ENCODE measurements around the gene BTG3. TPM values are rescaled to one million over a fixed set of nuclear protein-coding genes. Genes with fewer than 3 reads are reported as not detected.

BTG3 gene
- 43.6 and 60.8 TPM in 2 replicates for total RNA-seq
- polyA plus RNA-seq = 43.7 and 54.7 TPM in 2 replicates

- DNase-seq (ENCODE audit: low read depth in 1 of 2, low spot score in 1 of 2) = peak; percentile 87 to 91
- Histone ChIP-seq H3K36me3 (no peaks in the 10 kb centered on the region), H3K4me3 (peak within 1 kb of the TSS; percentile 96), H3K9me3 (ENCODE audit: low read depth) (no peaks in the 10 kb centered on the region), H3K27me3 (no peaks in the 10 kb centered on the region), H3K4me1 (ENCODE audit: low read depth) (peaks cover 7% of the 10 kb centered on the region), H3K27ac (peak within 1 kb of the TSS; percentile 60)
- TF ChIP-seq CTCF (IDR thresholded peaks at IDR 0.05; ENCODE audit: low read depth, low read length) = no peak
Measured at GRCh38 chr21:17612565-17613241, at the start of gene BTG3. Gene BTG3 (minus strand): TSS chr21:17612901. CDS start chr21:17609144, 3,757 bp downstream.

- no peak for DNase-seq (ENCODE audit: low read depth in 1 of 2, low spot score in 1 of 2)
- no peak for TF ChIP-seq CTCF (IDR thresholded peaks at IDR 0.05; ENCODE audit: low read depth, low read length)
- no peaks in the 10 kb centered on the region for H3K27me3 ChIP-seq
- no peak overlapping the region for H3K27ac ChIP-seq
- no peak overlapping the region for H3K4me3 ChIP-seq
- no peaks in the 10 kb centered on the region for H3K9me3 ChIP-seq (ENCODE audit: low read depth)
- no peaks in the 10 kb centered on the region for H3K4me1 ChIP-seq (ENCODE audit: low read depth)
- no peaks in the 10 kb centered on the region for H3K36me3 ChIP-seq
Measured at GRCh38 chr21:17660862-17661261, 48.2 kb upstream of the BTG3 start.

- Histone ChIP-seq H3K9me3 (ENCODE audit: low read depth) (no peaks in the 10 kb centered on the region), H3K4me3 (no peak overlapping the region), H3K4me1 (ENCODE audit: low read depth) (no peaks in the 10 kb centered on the region), H3K36me3 (no peaks in the 10 kb centered on the region), H3K27me3 (no peaks in the 10 kb centered on the region), H3K27ac (no peak overlapping the region)
- TF ChIP-seq CTCF (IDR thresholded peaks at IDR 0.05; ENCODE audit: low read depth, low read length) = no peak
- DNase-seq (ENCODE audit: low read depth in 1 of 2, low spot score in 1 of 2) = no peak
Measured at GRCh38 chr21:17660452-17660851, 47.8 kb upstream of the BTG3 start.

GRCh38 chr21:17658931-17659330, 46.2 kb upstream of the BTG3 start:
- H3K27me3 ChIP-seq = no peaks in the 10 kb centered on the region
- H3K4me3 ChIP-seq = no peak overlapping the region
- DNase-seq (ENCODE audit: low read depth in 1 of 2, low spot score in 1 of 2) = no peak
- no peaks in the 10 kb centered on the region for H3K4me1 ChIP-seq (ENCODE audit: low read depth)
- no peak overlapping the region for H3K27ac ChIP-seq
- no peaks in the 10 kb centered on the region for H3K36me3 ChIP-seq
- H3K9me3 ChIP-seq (ENCODE audit: low read depth) = no peaks in the 10 kb centered on the region
- no peak for TF ChIP-seq CTCF (IDR thresholded peaks at IDR 0.05; ENCODE audit: low read depth, low read length)

- Histone ChIP-seq H3K4me1 (ENCODE audit: low read depth) (no peaks in the 10 kb centered on the region), H3K27me3 (no peaks in the 10 kb centered on the region), H3K36me3 (no peaks in the 10 kb centered on the region), H3K4me3 (no peak overlapping the region), H3K9me3 (ENCODE audit: low read depth) (no peaks in the 10 kb centered on the region), H3K27ac (no peak overlapping the region)
- TF ChIP-seq CTCF (IDR thresholded peaks at IDR 0.05; ENCODE audit: low read depth, low read length) = no peak
- no peak for DNase-seq (ENCODE audit: low read depth in 1 of 2, low spot score in 1 of 2)
Measured at GRCh38 chr21:17651526-17651925, 38.8 kb upstream of the BTG3 start.
